ENCODE results near the gene SESN2. TPM values are rescaled to one million over a fixed set of nuclear protein-coding genes. Genes with fewer than 3 reads are reported as not detected.
A peak's percentile ranks its signal among the peaks of the same experiment; 100 is the strongest.

The SESN2 gene
- total RNA-seq, 2 donors from 2014 or later: 12.3 to 15.2 TPM

DNA sequence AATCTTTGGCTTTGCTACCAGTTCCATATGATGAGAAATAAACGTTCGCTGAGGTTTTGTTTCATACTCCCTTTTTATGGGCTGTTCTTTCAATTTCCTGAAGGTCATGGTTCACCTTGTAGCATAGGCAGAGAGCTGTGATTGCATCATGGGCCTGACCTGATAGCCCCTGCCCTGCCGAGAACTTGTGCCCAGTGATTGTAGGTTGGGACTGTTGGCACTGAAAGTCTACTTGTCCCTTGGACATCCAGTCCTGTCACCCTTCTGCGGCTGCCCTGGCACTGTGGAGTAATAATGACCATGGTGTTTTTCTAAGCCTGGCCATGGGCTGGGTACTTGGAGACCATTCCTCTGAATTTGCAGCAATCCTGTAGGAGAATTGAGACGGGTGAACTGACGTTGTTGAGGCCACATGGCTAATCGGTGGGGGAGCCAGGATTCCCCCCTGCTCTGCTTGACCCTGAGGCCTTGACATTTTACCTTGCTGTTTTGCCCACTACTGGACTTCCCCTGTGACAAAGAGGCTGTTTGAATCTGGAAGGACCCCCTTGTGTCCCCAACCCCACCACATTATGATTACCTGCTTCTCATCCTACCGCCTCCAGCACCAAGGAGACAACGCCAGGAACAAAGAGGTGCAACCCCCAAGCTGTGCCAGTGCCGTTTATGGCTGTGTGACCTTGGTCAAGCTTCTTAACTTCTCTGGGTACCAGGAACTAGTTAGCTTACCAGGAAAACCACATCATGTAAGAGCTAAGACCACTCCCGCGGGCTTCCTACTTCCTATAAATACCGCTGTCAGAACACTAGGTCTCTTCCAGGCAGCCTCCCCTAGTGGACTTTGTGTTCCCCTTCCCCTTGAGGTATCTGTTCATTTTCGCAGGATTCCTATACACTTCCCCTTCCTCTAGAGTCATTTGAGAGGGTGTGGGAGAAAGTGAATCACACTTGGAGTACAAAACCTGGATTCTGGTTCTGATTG is 23.4 kb downstream of the SESN2 start:
- H3K9ac ChIP-seq (ENCODE audit: extremely low read depth, low read length, poor library complexity, severe bottlenecking): no peak overlapping the region
- no peak for TF ChIP-seq CTCF (conservative IDR thresholded peaks at IDR 0.05)
- Mint-ChIP-seq H3K4me1 (no peaks in the 10 kb centered on the region), H3K9me3 (no peaks in the 10 kb centered on the region), H3K4me3 (no peak overlapping the region), H3K36me3 (ENCODE audit: low read depth) (peaks cover 41% of the 10 kb centered on the region), H3K27ac (peak overlapping the region; percentile 61), H3K27me3 (ENCODE audit: insufficient read depth) (no peaks in the 10 kb centered on the region)
- no peaks in the 10 kb centered on the region for H3K27me3 ChIP-seq (ENCODE audit: control insufficient read depth, insufficient read depth, low read length, poor library complexity, severe bottlenecking)
- no peak overlapping the region for H3K4me3 ChIP-seq (ENCODE audit: low read length)
- H3K36me3 ChIP-seq (ENCODE audit: control insufficient read depth, insufficient read depth, low read length): peaks cover 50% of the 10 kb centered on the region
- 91 to 96% methylated on average over 12 to 14 of the region's 14 CpGs for WGBS, 2 experiments (ENCODE audit: insufficient coverage in 1 of 2, insufficient read length in 1 of 2)
- no peaks in the 10 kb centered on the region for H3K9me3 ChIP-seq (ENCODE audit: control insufficient read depth, low read length)
- no peak for DNase-seq
- H3K27ac ChIP-seq (ENCODE audit: low read depth, low read length): no peak overlapping the region
- no peaks in the 10 kb centered on the region for H3K4me1 ChIP-seq (ENCODE audit: control insufficient read depth, insufficient read depth, low read length)

- Mint-ChIP-seq H3K36me3 (ENCODE audit: low read depth) (peaks cover 12% of the 10 kb centered on the region), H3K4me3 (no peak overlapping the region), H3K27ac (no peak overlapping the region), H3K9me3 (no peaks in the 10 kb centered on the region), H3K4me1 (peaks cover 7% of the 10 kb centered on the region), H3K27me3 (ENCODE audit: insufficient read depth) (no peaks in the 10 kb centered on the region)
- no peak overlapping the region for H3K9ac ChIP-seq (ENCODE audit: extremely low read depth, low read length, poor library complexity, severe bottlenecking)
- H3K27ac ChIP-seq (ENCODE audit: low read depth, low read length): no peak overlapping the region
- no peaks in the 10 kb centered on the region for H3K4me1 ChIP-seq (ENCODE audit: control insufficient read depth, insufficient read depth, low read length)
- TF ChIP-seq CTCF (conservative IDR thresholded peaks at IDR 0.05): no peak
- no peak for DNase-seq
- WGBS, 2 experiments (ENCODE audit: insufficient coverage in 1 of 2, insufficient read length in 1 of 2): 86 to 100% methylated on average over 1 of the region's 2 CpGs
- no peaks in the 10 kb centered on the region for H3K27me3 ChIP-seq (ENCODE audit: control insufficient read depth, insufficient read depth, low read length, poor library complexity, severe bottlenecking)
- peaks cover 16% of the 10 kb centered on the region for H3K36me3 ChIP-seq (ENCODE audit: control insufficient read depth, insufficient read depth, low read length)
- no peak overlapping the region for H3K4me3 ChIP-seq (ENCODE audit: low read length)
- no peaks in the 10 kb centered on the region for H3K9me3 ChIP-seq (ENCODE audit: control insufficient read depth, low read length)
These were observed 26.8 kb downstream of the SESN2 start for GRCh38 chr1:28286111-28286510.

- 80 to 95% methylated on average over 6 to 8 of the region's 8 CpGs for WGBS, 2 experiments (ENCODE audit: insufficient coverage in 1 of 2, insufficient read length in 1 of 2)
- Histone ChIP-seq H3K4me1 (ENCODE audit: control insufficient read depth, insufficient read depth, low read length) (no peaks in the 10 kb centered on the region), H3K9ac (ENCODE audit: extremely low read depth, low read length, poor library complexity, severe bottlenecking) (no peak overlapping the region), H3K36me3 (ENCODE audit: control insufficient read depth, insufficient read depth, low read length) (no peaks in the 10 kb centered on the region), H3K27ac (ENCODE audit: low read depth, low read length) (no peak overlapping the region), H3K27me3 (ENCODE audit: control insufficient read depth, insufficient read depth, low read length, poor library complexity, severe bottlenecking) (no peaks in the 10 kb centered on the region), H3K9me3 (ENCODE audit: control insufficient read depth, low read length) (no peaks in the 10 kb centered on the region), H3K4me3 (ENCODE audit: low read length) (no peak overlapping the region)
- H3K4me3 Mint-ChIP-seq: no peak overlapping the region
- DNase-seq: no peak
- H3K9me3 Mint-ChIP-seq: no peaks in the 10 kb centered on the region
- no peak for TF ChIP-seq CTCF (conservative IDR thresholded peaks at IDR 0.05)
- H3K27ac Mint-ChIP-seq: peak overlapping the region; percentile 56
- no peaks in the 10 kb centered on the region for H3K27me3 Mint-ChIP-seq (ENCODE audit: insufficient read depth)
- peaks cover 7% of the 10 kb centered on the region for H3K4me1 Mint-ChIP-seq
- no peaks in the 10 kb centered on the region for H3K36me3 Mint-ChIP-seq (ENCODE audit: low read depth)
These were observed 29.2 kb downstream of the SESN2 start for GRCh38 chr1:28288487-28288886.

Data from endodermal cell (in vitro differentiated cells).